DND-41 (cell line): ENCODE measurements around the gene QSER1.

ENCODE experiments used
- ATAC-seq: fragments of 200-7000 bp; cut with Tn5 transposase; 3 replicates; pipeline ENCODE4 v1.9.1; 2021; ENCODE audit warnings: low read depth; ENCODE audit not compliant: insufficient read depth
- DNase-seq: peaks from one replicate; pipeline ENCODE4 v3.0.0-alpha.2; 2020
- H2AFZ ChIP-seq: 2 replicates; pipeline ENCODE4 v1.6.0; 2012; ENCODE audit warnings: low read depth, low read length
- H3K27ac ChIP-seq: 2 replicates; pipeline ENCODE4 v1.5.1; 2012; ENCODE audit warnings: low read length, inconsistent platforms
- H3K27me3 ChIP-seq: fragments of 200-600 bp; sonication (generic); 2 replicates; pipeline ENCODE4 v1.6.0; 2012; ENCODE audit warnings: low read length, mild to moderate bottlenecking, inconsistent platforms; ENCODE audit not compliant: insufficient read depth, poor library complexity
- H3K36me3 ChIP-seq: 2 replicates; pipeline ENCODE4 v1.5.1; 2012; ENCODE audit warnings: low read length, inconsistent platforms; ENCODE audit not compliant: insufficient read depth
- H3K4me1 ChIP-seq: 2 replicates; pipeline ENCODE4 v1.5.1; 2012; ENCODE audit warnings: mild to moderate bottlenecking, low read length; ENCODE audit not compliant: insufficient read depth
- H3K4me2 ChIP-seq: 2 replicates; pipeline ENCODE4 v1.6.0; 2012; ENCODE audit warnings: mild to moderate bottlenecking, moderate library complexity, low read length, inconsistent platforms; ENCODE audit not compliant: insufficient read depth
- H3K4me3 ChIP-seq, 2 experiments: fragments of 200-600 bp in 1 of 2; shearing (Covaris generic) in 1 of 2; 2 replicates each; pipeline ENCODE4 v1.5.1; 2012 to 2016; ENCODE audit warnings: inconsistent platforms in 2 of 2, low read length in 2 of 2, mild to moderate bottlenecking in 2 of 2, low read depth in 1 of 2, moderate library complexity in 1 of 2
- H3K79me2 ChIP-seq: 2 replicates; pipeline ENCODE4 v1.6.0; 2012; ENCODE audit warnings: low read length, inconsistent platforms; ENCODE audit not compliant: insufficient read depth
- H3K9ac ChIP-seq: 2 replicates; pipeline ENCODE4 v1.6.0; 2012; ENCODE audit warnings: low read depth, mild to moderate bottlenecking, inconsistent platforms, low read length, moderate library complexity
- H3K9me3 ChIP-seq: 2 replicates; pipeline ENCODE4 v1.5.1; 2012; ENCODE audit warnings: low read length, moderate library complexity, mild to moderate bottlenecking, inconsistent platforms; ENCODE audit not compliant: insufficient read depth, severe bottlenecking
- H4K20me1 ChIP-seq: 2 replicates; pipeline ENCODE4 v1.6.0; 2012; ENCODE audit warnings: low read length; ENCODE audit not compliant: insufficient read depth
- CTCF ChIP-seq: IDR thresholded peaks from 2 replicates; pipeline ENCODE4 v1.5.1; 2012; ENCODE audit warnings: borderline replicate concordance, low read length, moderate library complexity, mild to moderate bottlenecking; ENCODE audit not compliant: poor library complexity, severe bottlenecking; ENCODE audit errors: extremely low read depth
- EZH2 ChIP-seq: IDR thresholded peaks from 3 replicates; pipeline ENCODE4 v1.6.1; 2012; ENCODE audit warnings: borderline replicate concordance, low read depth, mild to moderate bottlenecking, moderate library complexity, low read length, inconsistent platforms; ENCODE audit not compliant: severe bottlenecking

Gene QSER1

GRCh38 chr11:32939046-32939445, 46.4 kb downstream of the QSER1 start:
- Histone ChIP-seq H3K36me3 (peaks cover 63% of the 10 kb centered on the region), H3K9ac (no peak overlapping the region), H3K4me1 (no peaks in the 10 kb centered on the region), H3K4me2 (no peak overlapping the region), H4K20me1 (no peaks in the 10 kb centered on the region), H3K79me2 (peaks cover 17% of the 10 kb centered on the region; the same call in 1 of the 2 replicates), H3K27me3 (no peaks in the 10 kb centered on the region), H3K9me3 (peaks cover 6% of the 10 kb centered on the region), H3K4me3 (no peak overlapping the region), H3K27ac (no peak overlapping the region), H2AFZ (no peak overlapping the region)
- no peak for TF ChIP-seq EZH2
- no peak for TF ChIP-seq CTCF
- no peak for ATAC-seq
- no peak for DNase-seq

GRCh38 chr11:32939866-32940265, 47.3 kb downstream of the QSER1 start:
- H3K4me3 ChIP-seq: no peak overlapping the region
- H3K9ac ChIP-seq: no peak overlapping the region
- H3K4me1 ChIP-seq: no peaks in the 10 kb centered on the region
- no peaks in the 10 kb centered on the region for H3K27me3 ChIP-seq
- no peaks in the 10 kb centered on the region for H4K20me1 ChIP-seq
- H2AFZ ChIP-seq: no peak overlapping the region
- H3K9me3 ChIP-seq: peaks cover 6% of the 10 kb centered on the region
- TF ChIP-seq EZH2: no peak
- TF ChIP-seq CTCF: no peak
- peaks cover 17% of the 10 kb centered on the region; the same call in 1 of the 2 replicates for H3K79me2 ChIP-seq
- H3K36me3 ChIP-seq: peaks cover 55% of the 10 kb centered on the region
- H3K27ac ChIP-seq: no peak overlapping the region
- H3K4me2 ChIP-seq: no peak overlapping the region
- DNase-seq (no peak), ATAC-seq (no peak)

DNA sequence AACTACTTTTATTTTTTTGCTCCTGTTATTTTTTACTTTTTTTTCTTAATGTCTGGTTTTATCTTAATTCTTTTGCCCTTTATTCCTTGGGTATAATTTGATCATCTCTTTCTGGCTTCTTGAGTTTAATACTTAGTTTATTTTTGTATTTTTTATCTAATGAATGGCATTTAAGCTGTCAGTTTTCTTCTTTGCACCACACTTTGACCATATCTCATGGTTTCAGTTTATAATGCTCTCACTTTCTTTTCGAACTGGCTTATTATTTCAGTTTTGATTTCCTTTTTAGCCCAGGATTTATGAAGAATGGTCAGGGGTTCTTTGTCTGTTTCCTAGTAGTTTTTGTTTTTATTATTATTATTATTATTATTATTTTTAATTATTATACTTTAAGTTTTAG, 48.3 kb downstream of the QSER1 start:
- no peaks in the 10 kb centered on the region for H3K27me3 ChIP-seq
- H4K20me1 ChIP-seq: no peaks in the 10 kb centered on the region
- peaks cover 46% of the 10 kb centered on the region for H3K36me3 ChIP-seq
- no peak for ATAC-seq
- peaks cover 6% of the 10 kb centered on the region for H3K9me3 ChIP-seq
- H3K4me2 ChIP-seq: no peak overlapping the region
- no peak overlapping the region for H3K9ac ChIP-seq
- peaks cover 17% of the 10 kb centered on the region; the same call in 1 of the 2 replicates for H3K79me2 ChIP-seq
- no peaks in the 10 kb centered on the region for H3K4me1 ChIP-seq
- no peak overlapping the region for H3K4me3 ChIP-seq
- no peak overlapping the region for H2AFZ ChIP-seq
- no peak for DNase-seq
- TF ChIP-seq EZH2: no peak
- TF ChIP-seq CTCF: no peak
- no peak overlapping the region for H3K27ac ChIP-seq

DNA sequence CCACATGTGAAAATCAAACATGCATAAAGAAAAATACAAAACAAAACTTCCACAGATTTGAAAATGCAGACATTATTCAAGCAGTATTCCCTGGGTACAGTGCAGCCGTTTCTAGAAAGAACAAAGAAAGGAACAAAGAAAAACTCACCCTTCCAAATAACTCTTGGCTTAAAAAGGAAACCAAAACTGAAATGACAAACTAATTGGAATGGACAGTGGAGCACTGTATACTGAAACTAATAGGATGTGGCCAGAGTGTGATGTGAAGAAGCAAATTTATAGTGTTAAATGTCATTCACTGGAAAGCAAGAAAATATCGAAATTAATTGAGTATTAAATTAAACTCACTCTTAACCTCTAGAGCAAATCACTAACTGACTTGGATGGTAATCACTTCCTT, 55.4 kb downstream of the QSER1 start:
- H3K79me2 ChIP-seq: peaks cover 5% of the 10 kb centered on the region; the same call in 1 of the 2 replicates

More for the DNA sequence above, 55.4 kb downstream of the QSER1 start:
- no peaks in the 10 kb centered on the region for H3K27me3 ChIP-seq
- H3K36me3 ChIP-seq: peaks cover 10% of the 10 kb centered on the region; the same call in 1 of the 2 replicates
- H3K4me3 ChIP-seq: no peak overlapping the region
- H3K9me3 ChIP-seq: peaks cover 3% of the 10 kb centered on the region
- no peaks in the 10 kb centered on the region for H4K20me1 ChIP-seq
- no peak for DNase-seq
- H3K4me1 ChIP-seq: no peaks in the 10 kb centered on the region
- H2AFZ ChIP-seq: no peak overlapping the region
- ATAC-seq: no peak
- no peak for TF ChIP-seq EZH2
- TF ChIP-seq CTCF: no peak
- H3K27ac ChIP-seq: no peak overlapping the region
- no peak overlapping the region for H3K4me2 ChIP-seq
- no peak overlapping the region for H3K9ac ChIP-seq
